GM12864 (cell line): ENCODE results near the gene ADCY1.

Source experiments
- DNase-seq: peaks from one replicate; pipeline ENCODE4 v3.0.0-alpha.2; 2011; ENCODE audit warnings: low read depth
- H3K4me3 ChIP-seq: 2 replicates; pipeline ENCODE4 v1.5.1; 2011; ENCODE audit warnings: mild to moderate bottlenecking, low read depth, low read length, control low read depth
- TF ChIP-seq, protein P1 (sequence below): IDR thresholded peaks from 2 replicates; pipeline ENCODE4 v1.5.1; 2011; ENCODE audit warnings: low read depth, mild to moderate bottlenecking, moderate library complexity, low read length, control low read depth, inconsistent platforms; ENCODE audit errors: missing control alignments

Gene ADCY1

DNA sequence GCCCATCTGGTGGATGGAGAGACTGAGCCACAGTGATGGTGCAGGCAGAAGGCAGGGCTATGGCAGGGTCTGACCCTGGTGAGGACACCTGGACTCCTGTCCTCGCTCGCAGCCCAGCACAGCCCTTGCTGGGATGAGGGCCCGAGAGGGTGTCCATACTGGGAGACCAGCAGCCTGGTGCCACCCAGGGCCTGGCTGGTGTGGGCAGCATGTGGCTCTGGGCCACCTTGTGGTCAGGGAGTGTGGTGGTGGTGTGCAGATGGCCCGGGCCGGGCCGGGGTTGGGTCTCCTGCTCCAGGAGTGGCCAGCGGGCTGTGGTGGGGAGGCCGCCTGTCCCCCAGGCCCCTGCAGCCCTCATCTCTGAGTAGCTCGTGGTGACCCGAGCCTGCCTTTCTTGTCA lies 14.9 kb downstream of the ADCY1 start:
- no peak overlapping the region for H3K4me3 ChIP-seq
- no peak for DNase-seq
- TF ChIP-seq, protein P1, sequence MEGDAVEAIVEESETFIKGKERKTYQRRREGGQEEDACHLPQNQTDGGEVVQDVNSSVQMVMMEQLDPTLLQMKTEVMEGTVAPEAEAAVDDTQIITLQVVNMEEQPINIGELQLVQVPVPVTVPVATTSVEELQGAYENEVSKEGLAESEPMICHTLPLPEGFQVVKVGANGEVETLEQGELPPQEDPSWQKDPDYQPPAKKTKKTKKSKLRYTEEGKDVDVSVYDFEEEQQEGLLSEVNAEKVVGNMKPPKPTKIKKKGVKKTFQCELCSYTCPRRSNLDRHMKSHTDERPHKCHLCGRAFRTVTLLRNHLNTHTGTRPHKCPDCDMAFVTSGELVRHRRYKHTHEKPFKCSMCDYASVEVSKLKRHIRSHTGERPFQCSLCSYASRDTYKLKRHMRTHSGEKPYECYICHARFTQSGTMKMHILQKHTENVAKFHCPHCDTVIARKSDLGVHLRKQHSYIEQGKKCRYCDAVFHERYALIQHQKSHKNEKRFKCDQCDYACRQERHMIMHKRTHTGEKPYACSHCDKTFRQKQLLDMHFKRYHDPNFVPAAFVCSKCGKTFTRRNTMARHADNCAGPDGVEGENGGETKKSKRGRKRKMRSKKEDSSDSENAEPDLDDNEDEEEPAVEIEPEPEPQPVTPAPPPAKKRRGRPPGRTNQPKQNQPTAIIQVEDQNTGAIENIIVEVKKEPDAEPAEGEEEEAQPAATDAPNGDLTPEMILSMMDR: no peak

DNA sequence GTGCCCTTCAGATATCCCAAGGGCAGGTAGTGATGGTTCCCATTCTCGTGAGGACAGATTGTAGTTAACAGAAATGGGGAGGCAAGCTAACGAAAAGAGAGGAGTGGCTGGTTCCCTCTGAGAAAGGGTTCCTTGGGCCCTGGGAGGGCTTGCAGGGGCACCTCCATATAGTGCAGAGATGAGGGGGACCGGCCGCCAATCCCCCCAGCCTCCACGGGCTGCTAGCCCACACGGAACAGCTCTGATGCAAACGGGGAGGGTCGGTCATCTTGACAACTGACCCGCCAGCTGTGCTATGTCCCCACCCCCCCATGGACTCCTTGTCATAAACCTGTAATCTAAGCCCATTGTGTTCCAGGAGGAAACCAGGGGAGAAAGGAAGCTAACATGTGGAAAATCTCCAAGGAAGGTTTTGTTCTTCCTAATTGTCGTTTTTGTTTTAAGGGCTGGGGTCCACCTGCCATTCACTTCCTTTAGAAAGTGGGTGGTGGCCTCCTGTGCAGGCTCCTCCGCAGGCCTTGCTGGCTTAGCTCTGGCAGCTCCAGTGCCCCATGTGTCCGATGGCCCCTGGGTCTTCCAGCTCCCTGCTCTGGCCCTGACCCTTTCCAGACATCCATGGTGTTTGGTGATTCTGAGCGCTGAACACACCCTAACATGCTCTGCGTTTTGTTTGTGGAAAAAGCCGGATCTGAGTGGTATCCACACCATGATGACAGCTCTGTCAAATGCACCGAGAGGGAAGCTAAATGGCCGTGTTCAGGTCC lies 15.9 kb downstream of the ADCY1 start:
- no peak overlapping the region for H3K4me3 ChIP-seq
- TF ChIP-seq, protein P1: no peak
- DNase-seq: no peak

DNA sequence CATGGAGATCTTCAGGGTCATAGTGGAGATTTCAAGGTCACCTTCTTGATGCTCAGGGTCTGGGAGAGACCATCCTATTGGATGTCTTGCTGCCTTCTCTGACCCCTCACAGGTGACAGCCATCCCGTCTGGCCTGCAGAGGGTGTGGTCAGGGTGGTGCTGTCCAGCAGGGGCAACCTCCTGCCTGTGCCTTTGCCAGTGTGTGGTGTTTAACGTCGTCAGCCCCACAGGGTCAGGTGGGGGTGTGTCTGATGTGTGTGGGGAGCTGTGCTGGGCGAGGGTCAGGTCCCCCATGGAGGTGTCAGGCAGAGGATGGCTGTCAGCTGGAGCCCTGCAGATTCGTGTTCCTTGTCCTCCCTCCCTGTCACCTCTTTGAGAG lies 16.5 kb downstream of the ADCY1 start:
- no peak overlapping the region for H3K4me3 ChIP-seq
- TF ChIP-seq, protein P1: no peak
- no peak for DNase-seq

DNA sequence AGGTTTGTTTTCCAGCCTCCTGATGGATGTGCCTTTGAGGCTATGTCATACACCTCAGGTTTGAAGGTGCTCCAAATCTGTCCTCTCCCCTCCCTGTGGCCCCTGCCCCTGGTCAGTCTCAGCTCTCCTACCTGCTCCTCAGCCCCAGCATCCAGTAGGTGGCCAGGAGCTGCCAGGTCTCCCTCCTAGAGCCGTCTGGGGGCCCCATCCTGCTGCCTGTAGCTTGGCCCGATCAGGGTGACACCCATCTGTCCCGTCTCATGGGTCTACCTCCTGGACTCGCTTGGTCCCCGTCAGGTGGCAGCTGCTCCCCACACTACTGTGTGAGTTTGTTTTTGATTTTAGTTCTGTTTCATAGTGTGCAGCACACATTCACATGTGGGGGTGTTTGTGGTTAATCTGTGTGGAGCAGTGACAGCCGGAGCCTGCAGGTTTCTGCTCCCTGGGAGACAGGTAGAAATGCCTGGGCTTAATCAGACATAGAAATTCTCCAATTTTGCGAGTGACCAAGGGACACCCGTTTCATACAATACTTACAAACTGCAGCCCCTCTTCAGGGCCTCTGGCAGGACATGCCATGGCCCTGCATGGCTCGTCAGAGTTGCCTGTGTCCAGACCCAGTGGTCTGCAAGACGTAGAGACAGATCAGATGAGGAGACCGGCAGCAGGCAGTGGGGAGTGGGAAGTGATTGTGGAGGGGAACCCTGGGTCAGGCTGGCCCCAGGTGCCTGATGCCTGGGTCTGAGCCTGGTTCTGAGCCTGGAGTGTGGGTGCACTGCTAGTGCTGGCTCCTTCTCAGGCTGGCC lies 17.1 kb downstream of the ADCY1 start:
- TF ChIP-seq, protein P1: no peak
- no peak overlapping the region for H3K4me3 ChIP-seq
- DNase-seq: no peak

DNA sequence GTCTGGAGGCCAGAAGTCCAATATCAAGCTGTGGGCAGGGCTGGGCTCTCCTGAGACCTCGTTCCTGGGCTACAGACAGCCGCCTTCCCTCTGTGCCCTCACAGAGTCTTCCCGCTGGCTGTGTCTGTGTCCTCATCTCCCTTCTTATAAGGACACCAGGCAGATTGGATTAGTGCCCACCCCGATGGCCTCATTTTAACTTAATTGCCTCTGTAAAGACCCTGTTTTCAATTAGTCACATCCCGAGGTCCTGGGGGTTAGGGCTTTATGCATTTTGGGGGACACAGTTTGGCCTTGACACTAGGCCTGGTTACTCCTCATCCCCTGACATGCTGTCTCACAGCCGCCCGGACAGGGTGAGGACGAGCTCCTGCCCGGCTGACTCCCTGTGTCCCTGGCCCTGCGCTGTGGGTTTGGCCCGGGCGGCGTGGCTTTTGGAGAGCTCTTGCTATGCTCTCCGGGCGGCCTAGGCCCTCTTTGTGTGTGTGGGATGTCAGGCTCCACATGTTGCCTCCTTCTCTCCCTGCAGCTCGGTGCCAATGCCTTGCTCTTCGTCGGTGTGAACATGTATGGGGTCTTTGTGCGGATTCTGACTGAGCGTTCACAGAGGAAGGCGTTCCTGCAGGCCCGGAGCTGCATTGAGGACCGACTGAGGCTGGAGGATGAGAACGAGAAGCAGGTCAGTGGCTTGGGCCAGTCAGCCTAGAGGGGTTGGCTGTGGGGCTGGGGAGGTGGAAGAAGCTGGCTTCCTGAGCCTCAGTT lies 18.2 kb downstream of the ADCY1 start:
- H3K4me3 ChIP-seq: no peak overlapping the region
- no peak for DNase-seq
- TF ChIP-seq, protein P1: no peak

DNA sequence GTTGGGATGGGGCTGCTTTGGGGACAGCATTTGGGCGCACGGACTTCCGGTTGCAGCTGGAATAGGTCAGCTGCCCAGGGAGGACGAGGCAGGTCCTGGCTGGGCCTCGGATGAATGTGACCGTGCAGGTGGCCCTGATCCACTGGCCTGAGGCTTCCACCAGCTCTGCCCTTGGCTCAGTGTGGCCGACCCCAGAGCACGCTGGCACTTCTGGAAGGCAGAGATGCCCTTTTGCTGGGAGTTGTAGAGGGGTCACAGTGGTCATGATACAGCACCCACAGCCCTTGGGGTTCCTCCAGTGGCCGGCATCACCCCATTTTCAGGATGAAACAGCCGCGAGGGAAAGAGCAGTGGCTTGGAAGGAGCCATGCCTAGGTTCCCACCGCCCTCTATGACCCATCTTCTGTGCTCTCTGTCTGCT lies 19.0 kb downstream of the ADCY1 start:
- TF ChIP-seq, protein P1: no peak
- no peak overlapping the region for H3K4me3 ChIP-seq
- DNase-seq: no peak
